GM18526 (cell line): Measurements from ENCODE around the gene MRPS31.

Source experiments
- POLR2A ChIP-seq: IDR thresholded peaks from 3 replicates; pipeline ENCODE4 v1.6.1; 2011; ENCODE audit not compliant: insufficient read length; ENCODE audit errors: extremely low read depth

The MRPS31 gene

GRCh38 chr13:40694426-40694825, 76.6 kb downstream of the MRPS31 start:
- no peak for TF ChIP-seq POLR2A

DNA sequence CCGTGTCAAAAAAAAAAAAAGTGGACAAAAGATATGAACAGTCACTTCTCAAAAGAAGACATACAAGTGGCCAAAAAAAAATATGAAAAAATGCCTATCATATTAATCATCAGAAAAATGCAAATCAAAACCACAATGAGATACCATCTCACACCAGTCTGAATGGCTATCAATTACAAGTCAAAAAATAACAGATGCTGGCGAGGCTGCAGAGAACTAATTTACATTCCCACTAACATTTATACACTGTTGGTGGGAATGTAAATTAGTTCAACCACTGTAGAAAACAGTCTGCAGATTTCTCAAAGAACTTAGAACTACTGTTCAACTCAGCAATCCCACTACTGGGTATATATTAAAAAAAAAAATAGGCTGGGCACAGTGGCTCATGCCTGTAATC, 78.0 kb downstream of the MRPS31 start:
- no peak for TF ChIP-seq POLR2A

GRCh38 chr13:40688781-40689180, 82.2 kb downstream of the MRPS31 start:
- TF ChIP-seq POLR2A, result no peak

DNA sequence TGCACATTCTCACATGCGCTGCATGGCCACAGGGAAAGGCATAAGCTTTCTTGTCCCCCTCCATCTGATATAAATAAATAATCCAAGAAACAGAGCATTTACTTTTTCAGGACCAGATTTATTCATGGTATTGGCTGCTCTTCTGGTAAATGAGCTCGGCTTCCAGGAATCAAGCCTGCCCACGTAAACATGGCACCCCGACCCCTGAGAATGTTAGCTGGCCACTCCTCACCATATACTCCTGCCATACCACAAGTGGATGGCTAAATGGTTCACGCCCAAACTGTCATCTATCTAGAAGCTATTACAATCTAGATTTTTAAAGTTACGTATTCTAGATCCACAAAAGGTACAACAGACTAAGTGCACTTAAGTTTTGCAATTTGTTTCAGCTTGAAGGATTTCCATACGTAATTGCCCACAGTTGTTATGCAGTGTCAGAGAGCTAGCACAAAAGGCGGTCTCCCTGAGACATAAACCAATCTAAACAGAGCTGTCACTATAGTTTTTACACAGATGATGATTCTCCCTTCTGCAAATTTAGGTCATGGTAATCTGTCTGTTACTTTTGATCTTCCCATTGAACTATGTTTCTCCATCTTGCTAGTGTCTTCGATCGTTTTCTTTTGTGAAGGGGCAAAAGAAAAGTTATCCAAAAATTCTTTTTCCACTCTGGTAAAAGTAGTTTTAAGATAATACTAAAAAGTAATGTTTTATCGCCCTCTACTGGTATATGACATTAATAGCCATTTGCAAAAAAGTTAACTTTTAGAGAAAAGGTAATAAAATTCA, 88.3 kb downstream of the MRPS31 start:
- TF ChIP-seq POLR2A, result no peak

DNA sequence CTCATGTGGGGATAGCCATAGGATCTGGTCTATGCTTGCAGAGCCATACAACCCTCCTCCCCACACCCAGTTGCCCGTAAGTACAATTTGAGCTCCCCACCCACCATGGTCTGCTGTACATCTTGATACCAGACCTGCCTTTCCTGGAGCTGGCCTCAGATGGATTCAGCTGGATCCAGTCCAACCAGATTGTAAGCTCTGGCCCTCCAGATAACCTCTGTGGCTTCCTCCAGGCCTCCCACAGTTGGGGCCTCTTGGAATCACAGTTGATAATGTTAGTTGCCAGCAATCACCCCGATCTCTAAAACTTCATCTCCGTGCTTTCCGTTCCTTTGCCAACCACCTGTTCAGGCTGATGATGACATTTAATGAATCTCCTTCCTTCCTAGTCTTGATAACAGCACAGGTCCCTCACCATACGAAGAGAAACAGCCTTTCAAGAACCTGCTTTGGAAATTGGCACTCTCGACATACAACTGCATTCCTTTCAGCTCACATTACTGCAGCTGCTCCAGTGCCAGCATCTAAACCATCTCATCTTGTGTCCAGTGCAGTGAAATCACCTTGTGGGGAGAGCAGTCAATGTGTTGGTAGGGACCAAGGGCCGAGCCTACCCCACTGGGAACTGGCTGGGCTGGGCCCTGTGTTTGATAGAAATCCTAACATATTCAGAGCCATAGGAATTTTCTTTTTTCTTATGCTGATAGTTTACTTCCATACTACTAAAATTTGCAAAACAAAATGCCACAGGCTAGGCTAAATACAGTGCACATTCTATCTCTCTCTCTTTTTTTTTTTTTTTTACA, 89.4 kb downstream of the MRPS31 start:
- TF ChIP-seq POLR2A, result no peak

GRCh38 chr13:40680659-40681323, 90.2 kb downstream of the MRPS31 start:
- no peak for TF ChIP-seq POLR2A

- no peak for TF ChIP-seq POLR2A
Measured at GRCh38 chr13:40679480-40679985, 91.5 kb downstream of the MRPS31 start.
